ENCODE measurements around the gene CXCL6. TPM values are rescaled to one million over a fixed set of nuclear protein-coding genes. Genes with fewer than 3 reads are reported as not detected.
A peak's percentile ranks its signal among the peaks of the same experiment; 100 is the strongest.

The CXCL6 gene
- polyA plus RNA-seq, 3 donors, result not detected

GRCh38 chr4:73862322-73862721 lies 25.8 kb downstream of the CXCL6 start:
- no peaks in the 10 kb centered on the region for H3K9me3 ChIP-seq (replicated peaks in 1 of 2; ENCODE audit: control insufficient read depth in 1 of 2, insufficient read depth in 1 of 2, low read length in 2 of 2)
- H3K4me2 ChIP-seq (replicated peaks; ENCODE audit: extremely low read depth, low read length, poor library complexity, severe bottlenecking), result no peak overlapping the region
- H3K36me3 ChIP-seq (replicated peaks in 1 of 2; ENCODE audit: control insufficient read depth in 1 of 2, insufficient read depth in 2 of 2, low read length in 2 of 2), result no peaks in the 10 kb centered on the region
- no peaks in the 10 kb centered on the region for H4K20me1 ChIP-seq (ENCODE audit: insufficient read depth, low read length)
- peaks cover 0 to 3% of the 10 kb centered on the region in 2 donors for H3K36me3 Mint-ChIP-seq
- no peak for DNase-seq
- no CpG with 5 or more reads among the region's 1 CpG for WGBS (ENCODE audit: insufficient coverage)
- H3K4me3 ChIP-seq (replicated peaks in 1 of 3; ENCODE audit: low read depth in 2 of 3, low read length in 3 of 3), result no peak overlapping the region
- no peaks in the 10 kb centered on the region for H3K27me3 Mint-ChIP-seq (ENCODE audit: low read depth in 3 of 3)
- H2AFZ ChIP-seq (ENCODE audit: insufficient read depth, low read depth, low read length, poor library complexity, severe bottlenecking), result no peak overlapping the region
- H3K4me3 Mint-ChIP-seq, result no peak overlapping the region
- peaks cover 12% of the 10 kb centered on the region for H3K4me1 Mint-ChIP-seq
- H3K9me3 Mint-ChIP-seq, result peaks cover 0 to 1% (median 0%) of the 10 kb centered on the region in 7 donors
- intact Hi-C loops (cut with micrococcal nuclease), result no loop called here
- no peaks in the 10 kb centered on the region for H3K27me3 ChIP-seq (ENCODE audit: control insufficient read depth in 2 of 2, insufficient read depth in 2 of 2, low read length in 2 of 2)
- no peaks in the 10 kb centered on the region for H3K79me2 ChIP-seq (ENCODE audit: insufficient read depth, low read length)
- no peak overlapping the region for H3K27ac ChIP-seq (ENCODE audit: low read depth in 1 of 2, low read length in 2 of 2)
- peaks cover 0 to 13% of the 10 kb centered on the region in 2 donors for H3K4me1 ChIP-seq (ENCODE audit: control insufficient read depth in 1 of 2, insufficient read depth in 2 of 2, low read length in 2 of 2)
- no peak overlapping the region for H3K9ac ChIP-seq (ENCODE audit: insufficient read depth, low read length, poor library complexity, severe bottlenecking)
- H3K27ac Mint-ChIP-seq, result no peak overlapping the region
- no peak for TF ChIP-seq CTCF (IDR thresholded peaks at IDR 0.05)

- H4K20me1 ChIP-seq (ENCODE audit: insufficient read depth, low read length), result no peaks in the 10 kb centered on the region
- no peaks in the 10 kb centered on the region for H3K9me3 ChIP-seq (replicated peaks in 1 of 2; ENCODE audit: control insufficient read depth in 1 of 2, insufficient read depth in 1 of 2, low read length in 2 of 2)
- Mint-ChIP-seq H3K9me3 (peaks cover 0 to 1% (median 0%) of the 10 kb centered on the region in 7 donors), H3K4me3 (no peak overlapping the region), H3K36me3 (peaks cover 0 to 3% of the 10 kb centered on the region in 2 donors), H3K27ac (no peak overlapping the region), H3K27me3 (ENCODE audit: low read depth in 3 of 3) (peaks cover 0 to 4% (median 0%) of the 10 kb centered on the region in 3 donors), H3K4me1 (peaks cover 16% of the 10 kb centered on the region)
- intact Hi-C loops (cut with micrococcal nuclease), result no loop called here
- H3K27ac ChIP-seq (ENCODE audit: low read depth in 1 of 2, low read length in 2 of 2), result no peak overlapping the region
- H3K4me2 ChIP-seq (replicated peaks; ENCODE audit: extremely low read depth, low read length, poor library complexity, severe bottlenecking), result no peak overlapping the region
- no peak overlapping the region for H2AFZ ChIP-seq (ENCODE audit: insufficient read depth, low read depth, low read length, poor library complexity, severe bottlenecking)
- no peaks in the 10 kb centered on the region for H3K79me2 ChIP-seq (ENCODE audit: insufficient read depth, low read length)
- H3K4me1 ChIP-seq (ENCODE audit: control insufficient read depth in 1 of 2, insufficient read depth in 2 of 2, low read length in 2 of 2), result peaks cover 0 to 23% of the 10 kb centered on the region in 2 donors
- no peak for DNase-seq
- H3K27me3 ChIP-seq (ENCODE audit: control insufficient read depth in 2 of 2, insufficient read depth in 2 of 2, low read length in 2 of 2), result no peaks in the 10 kb centered on the region
- no peak overlapping the region for H3K9ac ChIP-seq (ENCODE audit: insufficient read depth, low read length, poor library complexity, severe bottlenecking)
- peak; percentile 10 for TF ChIP-seq CTCF (IDR thresholded peaks at IDR 0.05)
- H3K4me3 ChIP-seq (replicated peaks in 1 of 3; ENCODE audit: low read depth in 2 of 3, low read length in 3 of 3), result no peak overlapping the region
- no peaks in the 10 kb centered on the region for H3K36me3 ChIP-seq (replicated peaks in 1 of 2; ENCODE audit: control insufficient read depth in 1 of 2, insufficient read depth in 2 of 2, low read length in 2 of 2)
- WGBS (ENCODE audit: insufficient coverage), result 89% methylated on average over 2 of the region's 2 CpGs
Measured at GRCh38 chr4:73864365-73864764, 27.9 kb downstream of the CXCL6 start.
